A549 (cell line): ENCODE measurements around the gene SERPING1.

ENCODE experiments used
- CHD4 ChIP-seq: fragments of 200-600 bp; sonication (generic); IDR thresholded peaks from 2 replicates; pipeline ENCODE4 v1.6.1; 2016; ENCODE audit warnings: antibody characterized with exemption, mild to moderate bottlenecking, borderline replicate concordance
- CTCF ChIP-seq: fragments of >200 bp; sonication (Bioruptor Twin); formaldehyde crosslinking; IDR thresholded peaks from 3 replicates; pipeline ENCODE4 v1.5.1; 2016
- EP300 ChIP-seq, 2 experiments: fragments of >200 bp; sonication (Bioruptor Twin); formaldehyde crosslinking; IDR thresholded peaks; 2 replicates in 1 of 2; 3 replicates in 1 of 2; pipeline ENCODE4 v1.6.1; 2016 to 2017
- MAX ChIP-seq: IDR thresholded peaks from 2 replicates; pipeline ENCODE4 v1.6.1; 2012
- PHF8 ChIP-seq: fragments of 200-600 bp; sonication (generic); IDR thresholded peaks from 2 replicates; pipeline ENCODE4 v1.6.1; 2016; ENCODE audit warnings: low read depth, mild to moderate bottlenecking, antibody characterized with exemption, moderate library complexity, borderline replicate concordance
- POLR2A ChIP-seq: IDR thresholded peaks from 2 replicates; pipeline ENCODE4 v1.6.1; 2012; ENCODE audit warnings: mild to moderate bottlenecking, low read length
- POLR2AphosphoS2 ChIP-seq: conservative IDR thresholded peaks from 2 replicates; pipeline ENCODE4 v1.6.1; 2012; ENCODE audit warnings: low read length, improper control_type of control experiment, inconsistent platforms
- REST ChIP-seq: fragments of 200-600 bp; sonication (generic); IDR thresholded peaks from 2 replicates; pipeline ENCODE4 v1.6.1; 2016; ENCODE audit warnings: antibody characterized with exemption, mild to moderate bottlenecking, moderate library complexity
- SMC3 ChIP-seq: fragments of >200 bp; sonication (Bioruptor Twin); formaldehyde crosslinking; IDR thresholded peaks from 3 replicates; pipeline ENCODE4 v1.6.1; 2018; ENCODE audit warnings: inconsistent platforms
- USF2 ChIP-seq: fragments of 450-650 bp; IDR thresholded peaks from 2 replicates; pipeline ENCODE4 v1.6.1; 2014; ENCODE audit warnings: antibody characterized with exemption
- ZFP36 ChIP-seq: fragments of 450-650 bp; IDR thresholded peaks from 2 replicates; pipeline ENCODE4 v1.6.1; 2014; ENCODE audit warnings: borderline replicate concordance; ENCODE audit not compliant: partially characterized antibody
- TF ChIP-seq, protein P1 (sequence below): fragments of 250-450 bp; sonication (Bioruptor Pico); IDR thresholded peaks from 2 replicates; pipeline ENCODE4 v1.5.0; 2021; ENCODE audit warnings: mild to moderate bottlenecking, moderate library complexity, borderline replicate concordance

- TF ChIP-seq POLR2A (no peak), CTCF (no peak), SMC3 (no peak), USF2 (no peak), PHF8 (no peak), POLR2AphosphoS2 (no peak), ZFP36 (no peak), EP300 (IDR thresholded peaks at IDR 0.05) (no peak), REST (no peak), MAX (no peak), CHD4 (no peak)
- TF ChIP-seq, protein P1, sequence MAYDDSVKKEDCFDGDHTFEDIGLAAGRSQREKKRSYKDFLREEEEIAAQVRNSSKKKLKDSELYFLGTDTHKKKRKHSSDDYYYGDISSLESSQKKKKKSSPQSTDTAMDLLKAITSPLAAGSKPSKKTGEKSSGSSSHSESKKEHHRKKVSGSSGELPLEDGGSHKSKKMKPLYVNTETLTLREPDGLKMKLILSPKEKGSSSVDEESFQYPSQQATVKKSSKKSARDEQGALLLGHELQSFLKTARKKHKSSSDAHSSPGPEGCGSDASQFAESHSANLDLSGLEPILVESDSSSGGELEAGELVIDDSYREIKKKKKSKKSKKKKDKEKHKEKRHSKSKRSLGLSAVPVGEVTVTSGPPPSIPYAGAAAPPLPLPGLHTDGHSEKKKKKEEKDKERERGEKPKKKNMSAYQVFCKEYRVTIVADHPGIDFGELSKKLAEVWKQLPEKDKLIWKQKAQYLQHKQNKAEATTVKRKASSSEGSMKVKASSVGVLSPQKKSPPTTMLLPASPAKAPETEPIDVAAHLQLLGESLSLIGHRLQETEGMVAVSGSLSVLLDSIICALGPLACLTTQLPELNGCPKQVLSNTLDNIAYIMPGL (CRISPR knock-in tag): no peak
Observed at GRCh38 chr11:57635246-57635645, 37.8 kb downstream of the SERPING1 start.
